ENCODE measurements around the gene ONECUT2.
"Not testable (repeated sequence)": the region's sequence is repeated elsewhere in the genome, so short reads cannot be mapped to it uniquely, and the experiment has no call there.

ONECUT2 gene

GRCh38 chr18:57434536-57435494, at the start of gene ONECUT2:
TSS of gene ONECUT2 (plus strand) at chr18:57435374. CDS start at chr18:57435717, 343 bp downstream.
- H2AFZ ChIP-seq (ENCODE audit: low read depth, low read length) = no peak within 1 kb of the TSS
- ATAC-seq (ENCODE audit: insufficient read depth, low read depth) = no peak
- no peaks in the 10 kb centered on the region for H3K4me1 ChIP-seq (ENCODE audit: insufficient read depth, low read length)
- no peak within 1 kb of the TSS for H3K4me3 ChIP-seq (ENCODE audit: low read depth in 1 of 2, low read length in 2 of 2)
- no peak within 1 kb of the TSS for H3K4me2 ChIP-seq (ENCODE audit: insufficient read depth, low read length)
- H3K36me3 ChIP-seq (ENCODE audit: insufficient read depth, low read length) = no peaks in the 10 kb centered on the region
- no peaks in the 10 kb centered on the region for H3K79me2 ChIP-seq (ENCODE audit: insufficient read depth, low read length)
- no peak within 1 kb of the TSS for H3K27ac ChIP-seq (ENCODE audit: low read length)
- no peaks in the 10 kb centered on the region; the same call in 1 of the 2 replicates for H4K20me1 ChIP-seq (ENCODE audit: insufficient read depth, low read length)
- H3K27me3 ChIP-seq (ENCODE audit: insufficient read depth, low read length, poor library complexity) = no peaks in the 10 kb centered on the region
- peaks cover 14% of the 10 kb centered on the region for H3K9me3 ChIP-seq (ENCODE audit: insufficient read depth, low read length, severe bottlenecking)
- H3K9ac ChIP-seq (ENCODE audit: low read depth, low read length) = no peak within 1 kb of the TSS
- no peak for TF ChIP-seq CTCF (IDR thresholded peaks at IDR 0.05; ENCODE audit: borderline replicate concordance, extremely low read depth, low read length, poor library complexity, severe bottlenecking)
- TF ChIP-seq EZH2 (IDR thresholded peaks at IDR 0.05; ENCODE audit: borderline replicate concordance, low read depth, low read length, severe bottlenecking) = no peak
- DNase-seq = no peak

DNA sequence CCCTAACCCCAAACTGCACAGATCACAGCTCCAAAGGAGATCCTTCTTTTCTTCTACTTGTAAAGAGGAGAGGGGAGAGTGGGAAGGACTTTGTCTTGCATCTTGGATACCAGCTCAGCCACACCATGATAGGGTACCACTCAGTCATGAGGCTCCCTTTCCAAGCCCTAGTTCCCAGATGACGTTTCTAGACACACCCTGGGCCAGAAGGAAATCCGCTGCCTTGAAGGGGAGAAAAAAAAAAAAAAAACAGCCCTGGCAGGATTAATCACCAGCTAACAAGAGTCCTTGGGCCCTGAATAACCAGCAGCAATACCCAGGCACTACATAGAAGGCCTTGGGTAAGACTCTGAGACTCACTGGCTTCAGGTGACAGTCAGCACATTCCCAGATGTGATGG, 45.9 kb upstream of the ONECUT2 start:
- DNase-seq = no peak
- H3K4me2 ChIP-seq (ENCODE audit: insufficient read depth, low read length) = no peak overlapping the region

GRCh38 chr18:57390044-57390443, 45.1 kb upstream of the ONECUT2 start:
- Histone ChIP-seq H3K4me1 (ENCODE audit: insufficient read depth, low read length) (no peaks in the 10 kb centered on the region), H3K27me3 (ENCODE audit: insufficient read depth, low read length, poor library complexity) (no peaks in the 10 kb centered on the region), H3K9me3 (ENCODE audit: insufficient read depth, low read length, severe bottlenecking) (no peaks in the 10 kb centered on the region), H3K9ac (ENCODE audit: low read depth, low read length) (no peak overlapping the region), H3K27ac (ENCODE audit: low read length) (no peak overlapping the region), H3K36me3 (ENCODE audit: insufficient read depth, low read length) (no peaks in the 10 kb centered on the region), H2AFZ (ENCODE audit: low read depth, low read length) (no peak overlapping the region), H3K4me3 (ENCODE audit: low read depth in 1 of 2, low read length in 2 of 2) (no peak overlapping the region), H3K4me2 (ENCODE audit: insufficient read depth, low read length) (no peak overlapping the region), H4K20me1 (ENCODE audit: insufficient read depth, low read length) (no peaks in the 10 kb centered on the region), H3K79me2 (ENCODE audit: insufficient read depth, low read length) (no peaks in the 10 kb centered on the region)
- no peak for ATAC-seq (ENCODE audit: insufficient read depth, low read depth)
- no peak for DNase-seq
- TF ChIP-seq EZH2 (IDR thresholded peaks at IDR 0.05; ENCODE audit: borderline replicate concordance, low read depth, low read length, severe bottlenecking) = no peak
- TF ChIP-seq CTCF (IDR thresholded peaks at IDR 0.05; ENCODE audit: borderline replicate concordance, extremely low read depth, low read length, poor library complexity, severe bottlenecking) = no peak

More for the DNA sequence above, 45.9 kb upstream of the ONECUT2 start:
- Histone ChIP-seq H3K9ac (ENCODE audit: low read depth, low read length) (no peak overlapping the region), H3K27me3 (ENCODE audit: insufficient read depth, low read length, poor library complexity) (no peaks in the 10 kb centered on the region), H3K4me3 (ENCODE audit: low read depth in 1 of 2, low read length in 2 of 2) (no peak overlapping the region), H2AFZ (ENCODE audit: low read depth, low read length) (no peak overlapping the region), H4K20me1 (ENCODE audit: insufficient read depth, low read length) (no peaks in the 10 kb centered on the region), H3K79me2 (ENCODE audit: insufficient read depth, low read length) (no peaks in the 10 kb centered on the region), H3K4me1 (ENCODE audit: insufficient read depth, low read length) (no peaks in the 10 kb centered on the region), H3K9me3 (ENCODE audit: insufficient read depth, low read length, severe bottlenecking) (no peaks in the 10 kb centered on the region), H3K36me3 (ENCODE audit: insufficient read depth, low read length) (no peaks in the 10 kb centered on the region), H3K27ac (ENCODE audit: low read length) (no peak overlapping the region)
- ATAC-seq (ENCODE audit: insufficient read depth, low read depth) = no peak
- no peak for TF ChIP-seq CTCF (IDR thresholded peaks at IDR 0.05; ENCODE audit: borderline replicate concordance, extremely low read depth, low read length, poor library complexity, severe bottlenecking)
- no peak for TF ChIP-seq EZH2 (IDR thresholded peaks at IDR 0.05; ENCODE audit: borderline replicate concordance, low read depth, low read length, severe bottlenecking)

GRCh38 chr18:57394749-57395148, 40.4 kb upstream of the ONECUT2 start:
- not testable (repeated sequence) for H3K4me1 ChIP-seq (ENCODE audit: insufficient read depth, low read length); H4K20me1 ChIP-seq (ENCODE audit: insufficient read depth, low read length); H3K9ac ChIP-seq (ENCODE audit: low read depth, low read length); H3K79me2 ChIP-seq (ENCODE audit: insufficient read depth, low read length); H3K27me3 ChIP-seq (ENCODE audit: insufficient read depth, low read length, poor library complexity); H3K27ac ChIP-seq (ENCODE audit: low read length); H2AFZ ChIP-seq (ENCODE audit: low read depth, low read length); H3K36me3 ChIP-seq (ENCODE audit: insufficient read depth, low read length); H3K4me3 ChIP-seq (ENCODE audit: low read depth in 1 of 2, low read length in 2 of 2); H3K9me3 ChIP-seq (ENCODE audit: insufficient read depth, low read length, severe bottlenecking); H3K4me2 ChIP-seq (ENCODE audit: insufficient read depth, low read length); DNase-seq; ATAC-seq (ENCODE audit: insufficient read depth, low read depth)

- H4K20me1 ChIP-seq (ENCODE audit: insufficient read depth, low read length); H3K4me1 ChIP-seq (ENCODE audit: insufficient read depth, low read length); H3K9ac ChIP-seq (ENCODE audit: low read depth, low read length); H3K27me3 ChIP-seq (ENCODE audit: insufficient read depth, low read length, poor library complexity); H3K4me2 ChIP-seq (ENCODE audit: insufficient read depth, low read length); H3K27ac ChIP-seq (ENCODE audit: low read length); H3K4me3 ChIP-seq (ENCODE audit: low read depth in 1 of 2, low read length in 2 of 2); H2AFZ ChIP-seq (ENCODE audit: low read depth, low read length); H3K36me3 ChIP-seq (ENCODE audit: insufficient read depth, low read length); H3K9me3 ChIP-seq (ENCODE audit: insufficient read depth, low read length, severe bottlenecking); ATAC-seq (ENCODE audit: insufficient read depth, low read depth); DNase-seq; H3K79me2 ChIP-seq (ENCODE audit: insufficient read depth, low read length): not testable (repeated sequence)
Observed at GRCh38 chr18:57396831-57397230, 38.3 kb upstream of the ONECUT2 start.

Measured in DND-41 (cell line).